NOMO-1 treated with dmso at 0.1 percent for 144 hours (cell line): ENCODE data around the gene ALDOC.

ENCODE experiments used
- DNase-seq: peaks from one replicate; lab custom pipeline; 2025; ENCODE audit not compliant: unreplicated experiment; lab: John Stamatoyannopoulos, UW

ALDOC gene

DNA sequence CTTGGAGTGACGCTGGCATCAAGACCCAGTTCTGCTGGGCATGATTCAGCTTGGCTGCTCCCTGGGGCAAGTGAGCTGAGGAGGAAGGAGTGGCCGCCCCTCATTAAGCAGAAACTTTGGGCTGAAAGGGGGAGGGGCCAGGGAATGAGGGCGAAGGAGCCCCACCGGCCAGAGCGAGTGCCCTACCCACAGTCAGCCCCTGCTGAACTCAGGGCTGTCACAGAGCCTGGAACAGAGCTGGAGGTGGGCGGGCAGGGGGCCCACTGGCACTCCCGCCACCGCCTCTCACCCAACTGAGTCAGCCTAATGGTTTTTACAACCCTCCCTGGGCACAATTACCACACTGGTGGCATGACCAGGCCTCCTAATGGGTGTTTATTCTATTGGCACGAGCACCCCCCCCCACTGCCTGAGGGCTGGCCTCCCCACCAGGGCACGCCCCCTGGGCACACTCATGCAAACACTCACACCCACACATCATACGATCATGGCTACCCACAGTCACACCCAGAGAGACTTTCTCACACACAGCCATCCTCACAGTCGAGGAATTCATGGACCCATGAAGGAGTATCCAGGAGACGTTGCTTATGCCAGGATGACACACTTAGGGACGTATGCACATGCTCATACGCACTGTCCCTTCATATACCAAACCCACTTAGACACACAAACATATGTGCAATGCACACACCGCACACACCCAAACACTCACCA, 43.4 kb downstream of the ALDOC start:
- no peak for DNase-seq

GRCh38 chr17:28532050-28532960, 44.4 kb downstream of the ALDOC start:
- DNase-seq = no peak

GRCh38 chr17:28530926-28531325, 45.8 kb downstream of the ALDOC start:
- no peak for DNase-seq

DNA sequence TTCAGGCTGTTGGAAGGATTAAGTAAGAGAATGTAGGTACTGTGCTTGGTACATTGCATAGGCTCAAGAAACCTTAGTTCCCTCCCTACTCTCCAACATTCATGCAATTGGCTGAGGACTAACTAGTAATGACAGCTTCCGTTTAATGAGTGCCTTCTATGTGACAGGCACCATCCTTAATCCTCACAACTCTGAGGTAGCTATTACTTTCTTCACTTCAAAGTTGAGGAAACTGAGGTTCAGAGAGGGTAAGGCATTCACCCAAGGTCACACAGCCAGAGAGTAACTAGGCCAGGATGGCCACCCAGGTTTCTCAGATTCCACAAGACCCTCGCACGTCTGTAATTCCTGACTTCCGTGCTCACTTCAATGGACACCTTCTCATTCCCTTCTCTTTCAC, 46.4 kb downstream of the ALDOC start:
- no peak for DNase-seq

- DNase-seq = no peak
These were observed 47.7 kb downstream of the ALDOC start for GRCh38 chr17:28529013-28529400.

- DNase-seq = no peak
These were observed 48.2 kb downstream of the ALDOC start for GRCh38 chr17:28528327-28529012.

- no peak for DNase-seq
These were observed 48.8 kb downstream of the ALDOC start for GRCh38 chr17:28527859-28528258.

DNA sequence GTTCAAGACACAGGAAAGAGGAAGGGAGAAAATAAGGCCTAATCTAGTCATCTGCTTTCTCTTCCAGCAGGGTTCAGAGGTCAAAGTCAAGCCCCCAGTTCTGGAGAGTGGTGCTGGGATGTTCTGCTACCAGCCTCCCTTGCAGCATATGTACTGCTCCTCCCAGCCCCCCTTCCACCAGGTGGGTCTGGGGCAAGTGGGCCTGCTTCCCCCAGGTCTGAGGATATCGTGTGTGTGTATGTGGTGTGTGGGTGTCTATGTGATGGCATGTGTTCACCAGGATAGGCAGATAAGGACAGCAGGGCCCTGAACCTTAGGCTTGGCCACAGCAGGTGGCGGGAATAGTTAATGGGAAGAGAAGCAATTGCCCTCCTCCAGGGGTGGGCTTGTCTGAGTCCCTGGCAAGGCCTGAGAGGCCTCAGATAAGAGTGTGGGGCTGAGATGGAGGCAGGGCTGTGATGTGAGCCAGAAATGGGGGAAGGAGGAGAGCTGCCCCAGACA, 49.5 kb downstream of the ALDOC start:
- no peak for DNase-seq

- DNase-seq = no peak
These were observed 50.3 kb downstream of the ALDOC start for GRCh38 chr17:28526381-28526780.

- no peak for DNase-seq
These were observed 51.9 kb downstream of the ALDOC start for GRCh38 chr17:28524476-28525424.

DNA sequence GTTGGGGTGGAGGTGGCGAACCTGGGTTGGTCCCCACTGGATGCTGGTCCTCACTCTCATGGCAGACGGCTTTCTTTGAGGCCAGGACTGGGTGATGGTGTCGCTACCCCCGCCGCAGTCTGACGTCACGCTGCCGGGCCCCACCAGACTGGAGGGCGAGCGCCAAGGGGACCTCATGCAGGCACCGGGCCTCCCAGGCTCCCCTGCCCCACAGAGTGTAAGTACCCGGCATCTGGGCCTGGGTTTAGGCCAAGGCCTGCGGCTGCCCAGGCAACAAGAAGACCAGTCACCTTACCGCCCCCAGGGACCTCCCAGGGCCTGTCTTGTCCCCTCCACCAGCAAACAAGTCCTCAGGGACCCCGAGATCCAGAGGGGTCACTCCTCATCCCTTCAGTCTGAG, 52.8 kb downstream of the ALDOC start:
- no peak for DNase-seq

GRCh38 chr17:28523186-28523585, 53.5 kb downstream of the ALDOC start:
- no peak for DNase-seq
